D721Med (cell line): Measurements from ENCODE around the gene LRRN4CL.
A peak's percentile ranks its signal among the peaks of the same experiment; 100 is the strongest.

Experiments used
- DNase-seq: peaks from one replicate; pipeline ENCODE4 v3.0.0; 2011; ENCODE audit warnings: low spot score; ENCODE audit not compliant: insufficient read length
- FAIRE-seq: peaks from 2 replicates; lab custom pipeline; 2011; peaks lifted over from hg19 to GRCh38; lab: Jason Lieb, UNC
- TF ChIP-seq, protein P1 (sequence below): IDR thresholded peaks from 2 replicates; pipeline ENCODE4 v1.5.1; 2012; ENCODE audit warnings: mild to moderate bottlenecking, control low read depth; ENCODE audit not compliant: insufficient read depth; ENCODE audit errors: missing control alignments

LRRN4CL gene

DNA sequence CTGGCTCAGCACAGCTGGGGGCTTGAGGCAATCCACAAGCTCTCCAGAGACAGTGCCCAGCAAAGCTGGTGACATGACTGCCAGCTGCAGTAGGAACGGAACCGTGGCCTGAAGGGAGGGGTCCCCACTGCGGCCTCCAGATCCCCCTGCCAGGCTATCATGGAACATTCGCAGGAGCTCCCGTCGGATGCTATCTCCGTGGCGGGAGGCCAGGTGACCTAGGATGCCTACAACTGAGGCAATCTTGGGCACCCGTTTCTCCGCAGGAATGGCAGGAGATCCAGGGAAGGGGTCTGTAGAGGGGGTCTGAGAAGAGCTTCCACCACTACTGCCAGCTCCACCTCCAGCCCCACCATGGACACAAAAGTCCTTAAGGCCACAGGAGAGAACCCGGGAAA lies 40.4 kb downstream of the LRRN4CL start:
- no peak for DNase-seq
- FAIRE-seq: no peak
- TF ChIP-seq, protein P1, sequence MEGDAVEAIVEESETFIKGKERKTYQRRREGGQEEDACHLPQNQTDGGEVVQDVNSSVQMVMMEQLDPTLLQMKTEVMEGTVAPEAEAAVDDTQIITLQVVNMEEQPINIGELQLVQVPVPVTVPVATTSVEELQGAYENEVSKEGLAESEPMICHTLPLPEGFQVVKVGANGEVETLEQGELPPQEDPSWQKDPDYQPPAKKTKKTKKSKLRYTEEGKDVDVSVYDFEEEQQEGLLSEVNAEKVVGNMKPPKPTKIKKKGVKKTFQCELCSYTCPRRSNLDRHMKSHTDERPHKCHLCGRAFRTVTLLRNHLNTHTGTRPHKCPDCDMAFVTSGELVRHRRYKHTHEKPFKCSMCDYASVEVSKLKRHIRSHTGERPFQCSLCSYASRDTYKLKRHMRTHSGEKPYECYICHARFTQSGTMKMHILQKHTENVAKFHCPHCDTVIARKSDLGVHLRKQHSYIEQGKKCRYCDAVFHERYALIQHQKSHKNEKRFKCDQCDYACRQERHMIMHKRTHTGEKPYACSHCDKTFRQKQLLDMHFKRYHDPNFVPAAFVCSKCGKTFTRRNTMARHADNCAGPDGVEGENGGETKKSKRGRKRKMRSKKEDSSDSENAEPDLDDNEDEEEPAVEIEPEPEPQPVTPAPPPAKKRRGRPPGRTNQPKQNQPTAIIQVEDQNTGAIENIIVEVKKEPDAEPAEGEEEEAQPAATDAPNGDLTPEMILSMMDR: no peak

DNA sequence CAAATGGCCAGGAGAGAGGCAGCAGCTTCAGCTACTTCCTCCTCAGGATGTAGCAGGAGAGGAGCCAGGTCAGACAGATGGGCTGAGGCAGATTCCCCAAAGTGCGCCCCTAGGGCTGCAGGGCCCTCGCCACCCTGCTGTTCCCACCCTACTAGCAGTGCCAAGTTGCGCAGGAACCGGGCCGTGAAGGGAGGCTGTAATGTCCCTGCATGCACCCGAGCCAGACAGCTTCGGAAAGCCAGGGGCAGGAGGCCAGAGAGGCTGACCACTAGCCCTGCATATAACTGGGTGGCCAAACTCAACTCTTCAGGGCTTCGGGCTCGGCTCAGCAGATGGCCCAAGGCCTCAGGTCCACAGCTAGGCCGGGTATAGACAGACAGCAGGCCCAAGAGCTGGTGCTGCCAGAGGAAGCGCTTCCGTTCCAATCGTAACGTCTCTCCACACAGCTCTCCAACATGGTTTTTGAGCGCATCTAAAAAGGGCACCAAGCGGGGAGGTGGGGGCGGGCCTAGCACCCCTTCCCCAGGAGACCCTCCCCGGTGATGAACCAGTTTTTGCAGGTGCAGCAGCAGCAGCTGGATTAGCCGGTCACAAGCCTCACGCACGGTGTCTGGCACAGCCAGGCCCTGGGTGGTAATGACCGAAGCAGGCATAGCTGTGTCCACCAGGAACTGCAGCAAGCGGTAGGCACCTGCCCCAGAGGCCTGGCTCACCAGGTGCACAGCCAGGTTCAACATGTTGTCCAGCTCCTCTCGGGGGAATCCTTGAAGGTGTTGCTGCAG lies 41.0 kb downstream of the LRRN4CL start:
- DNase-seq: no peak
- FAIRE-seq: no peak
- TF ChIP-seq, protein P1: no peak

DNA sequence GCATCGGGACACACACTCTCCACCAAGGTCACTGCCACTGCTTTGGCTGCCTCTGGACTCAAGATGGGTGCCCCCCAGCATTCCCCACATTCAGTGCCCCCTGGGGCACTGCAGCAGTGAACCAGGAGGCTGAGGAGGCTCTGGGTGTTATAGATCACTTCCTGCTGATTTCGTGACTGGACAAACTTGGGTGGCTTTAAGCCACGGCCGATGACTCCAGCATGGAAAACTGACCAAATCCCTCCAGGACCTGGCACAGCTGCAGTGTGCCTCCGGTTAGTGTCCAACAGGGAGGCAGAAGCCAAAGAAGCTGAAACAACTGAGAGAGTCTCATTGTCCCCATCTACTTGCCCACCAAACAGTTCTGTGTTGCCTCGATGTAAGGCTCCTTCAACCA lies 41.7 kb downstream of the LRRN4CL start:
- DNase-seq: no peak
- FAIRE-seq: no peak
- TF ChIP-seq, protein P1: no peak

DNA sequence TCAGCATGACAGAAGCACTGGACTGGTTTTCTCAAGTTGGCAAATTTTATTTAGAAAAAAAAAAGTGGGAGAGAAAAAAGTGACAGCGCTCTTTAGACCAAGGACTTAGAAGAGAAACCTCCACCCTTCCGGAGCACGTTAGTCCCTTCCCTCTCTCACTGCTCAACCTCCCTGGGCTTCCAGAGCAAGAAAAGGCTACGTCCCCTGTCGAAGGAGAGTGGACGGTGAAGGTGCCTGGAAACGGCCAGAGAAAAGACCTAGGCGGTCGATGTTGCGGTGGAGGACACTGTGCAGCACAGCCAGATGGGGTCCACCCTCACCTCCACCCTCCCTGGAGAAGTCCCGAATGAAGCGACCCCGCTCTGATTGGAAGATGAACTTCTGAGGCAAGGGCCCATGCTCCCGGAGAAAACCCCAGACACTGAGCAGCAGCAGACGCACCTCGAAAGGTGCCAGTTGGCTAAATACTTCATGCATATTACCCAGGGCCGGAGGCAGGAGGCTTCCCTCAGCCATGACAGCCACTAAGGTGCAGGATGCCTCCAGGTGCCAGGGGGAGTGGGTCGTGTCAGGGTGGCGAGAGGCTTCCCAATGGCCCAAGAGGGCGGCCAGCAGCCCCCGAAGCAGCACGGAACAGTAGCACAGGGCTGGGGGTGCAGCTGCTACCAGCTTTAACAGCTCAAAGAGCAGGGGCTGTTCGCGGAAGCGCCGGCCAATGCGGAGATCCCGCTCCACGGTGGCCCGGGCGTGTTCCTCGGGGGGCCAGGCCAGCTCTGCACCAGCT lies 42.3 kb downstream of the LRRN4CL start:
- no peak for DNase-seq
- TF ChIP-seq, protein P1: no peak
- no peak for FAIRE-seq

DNA sequence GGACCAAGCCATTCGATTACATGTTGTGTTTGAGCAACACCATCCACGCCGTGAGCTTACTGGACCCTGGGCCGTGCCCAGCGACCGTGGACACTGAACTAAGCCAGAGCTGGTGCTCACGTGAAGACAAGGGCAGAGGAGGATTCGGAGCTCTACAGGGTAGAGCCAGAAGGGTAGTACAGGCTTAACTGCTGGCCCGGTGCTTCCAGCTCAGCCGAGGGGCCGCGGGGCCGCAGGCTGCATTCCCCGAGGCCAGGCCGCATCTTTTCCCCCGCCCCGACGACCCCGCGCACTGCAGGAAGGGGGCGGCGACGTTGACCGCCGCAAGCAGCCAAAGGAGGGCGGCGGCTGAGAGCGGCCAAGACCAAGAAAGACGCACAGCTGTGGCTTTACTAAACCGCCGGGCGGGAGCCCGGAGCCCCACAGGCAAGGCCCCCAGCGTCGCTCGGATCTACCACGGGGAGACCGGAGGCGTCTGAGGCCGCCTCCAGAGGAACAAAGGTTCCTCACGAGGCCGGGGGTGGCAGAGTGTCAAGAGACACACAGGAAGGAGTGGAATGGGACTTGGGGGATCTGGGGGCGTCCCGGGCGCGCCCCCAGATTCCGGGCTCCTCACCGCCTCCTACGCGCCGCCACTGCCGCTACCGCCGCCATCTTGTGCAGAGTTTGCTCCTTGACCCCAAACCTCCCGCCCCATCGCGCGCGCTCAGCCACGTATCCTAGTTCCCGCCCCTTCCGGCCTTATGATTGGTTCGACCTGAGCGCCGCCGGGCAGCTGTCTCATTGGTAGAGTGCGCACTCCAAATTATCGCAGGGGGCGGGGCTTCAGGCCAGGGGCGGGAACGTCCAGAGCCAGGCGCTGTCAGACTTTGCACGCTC lies 43.1 kb downstream of the LRRN4CL start, which contains the start of gene GANAB:
GANAB (minus strand) TSS at position 668 of the 879 bp plus-strand sequence; CDS start at position 654, 14 bp downstream.
- FAIRE-seq (no peak), DNase-seq (peak; percentile 99)
- TF ChIP-seq, protein P1: no peak

DNA sequence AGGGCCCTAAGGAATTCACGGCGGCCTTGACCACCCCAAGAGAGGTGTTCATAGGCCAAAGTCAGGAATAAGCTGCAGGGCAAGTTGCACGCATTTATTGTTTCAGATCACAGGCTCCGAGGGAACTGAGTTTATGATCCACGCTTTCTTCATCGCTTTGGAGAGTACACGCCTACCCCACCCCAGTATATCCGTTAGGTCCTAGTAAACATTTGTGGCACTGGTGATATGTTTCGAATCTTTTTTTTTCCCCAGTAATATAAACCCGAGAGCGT lies 43.7 kb downstream of the LRRN4CL start:
- no peak for FAIRE-seq
- DNase-seq: no peak
- TF ChIP-seq, protein P1: no peak
